ENCODE data around the gene FAM131C. TPM values are rescaled to one million over a fixed set of nuclear protein-coding genes. Genes with fewer than 3 reads are reported as not detected.
"Not testable (repeated sequence)": the region's sequence is repeated elsewhere in the genome, so short reads cannot be mapped to it uniquely, and the experiment has no call there.

Gene FAM131C
- total and polyA plus RNA-seq, 2 donors (not counting 1 experiment from before 2014, with no cell fraction given): 0.34 to 0.50 TPM

DNA sequence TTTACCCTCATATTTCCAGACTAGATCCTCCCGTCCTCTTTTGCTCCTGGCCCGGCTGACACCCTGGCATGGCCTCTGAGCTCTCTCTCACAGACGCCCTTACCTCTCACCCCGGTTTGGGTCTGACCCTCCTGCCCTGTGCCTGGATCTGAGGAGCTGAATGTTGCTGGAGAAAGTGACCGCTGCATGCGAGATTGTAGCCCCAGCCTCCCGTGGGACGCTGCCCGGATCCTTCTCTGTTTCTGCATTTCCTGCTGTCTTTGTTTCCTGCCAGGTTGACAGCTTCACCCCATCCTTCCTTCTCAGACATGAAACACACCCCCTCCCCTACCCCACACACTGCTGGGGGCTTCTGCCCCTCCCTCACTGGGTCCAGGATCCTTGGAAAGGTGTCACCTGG, 9.5 kb downstream of the FAM131C start:
- TF ChIP-seq, protein P1, sequence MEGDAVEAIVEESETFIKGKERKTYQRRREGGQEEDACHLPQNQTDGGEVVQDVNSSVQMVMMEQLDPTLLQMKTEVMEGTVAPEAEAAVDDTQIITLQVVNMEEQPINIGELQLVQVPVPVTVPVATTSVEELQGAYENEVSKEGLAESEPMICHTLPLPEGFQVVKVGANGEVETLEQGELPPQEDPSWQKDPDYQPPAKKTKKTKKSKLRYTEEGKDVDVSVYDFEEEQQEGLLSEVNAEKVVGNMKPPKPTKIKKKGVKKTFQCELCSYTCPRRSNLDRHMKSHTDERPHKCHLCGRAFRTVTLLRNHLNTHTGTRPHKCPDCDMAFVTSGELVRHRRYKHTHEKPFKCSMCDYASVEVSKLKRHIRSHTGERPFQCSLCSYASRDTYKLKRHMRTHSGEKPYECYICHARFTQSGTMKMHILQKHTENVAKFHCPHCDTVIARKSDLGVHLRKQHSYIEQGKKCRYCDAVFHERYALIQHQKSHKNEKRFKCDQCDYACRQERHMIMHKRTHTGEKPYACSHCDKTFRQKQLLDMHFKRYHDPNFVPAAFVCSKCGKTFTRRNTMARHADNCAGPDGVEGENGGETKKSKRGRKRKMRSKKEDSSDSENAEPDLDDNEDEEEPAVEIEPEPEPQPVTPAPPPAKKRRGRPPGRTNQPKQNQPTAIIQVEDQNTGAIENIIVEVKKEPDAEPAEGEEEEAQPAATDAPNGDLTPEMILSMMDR (conservative IDR thresholded peaks at IDR 0.05 in 1 of 2, IDR thresholded peaks at IDR 0.05 in 1 of 2; ENCODE audit: low read depth in 1 of 2, low read length in 2 of 2): no peak
- H3K4me2 ChIP-seq (ENCODE audit: extremely low read depth, insufficient read depth, low read length): no peak overlapping the region

DNA sequence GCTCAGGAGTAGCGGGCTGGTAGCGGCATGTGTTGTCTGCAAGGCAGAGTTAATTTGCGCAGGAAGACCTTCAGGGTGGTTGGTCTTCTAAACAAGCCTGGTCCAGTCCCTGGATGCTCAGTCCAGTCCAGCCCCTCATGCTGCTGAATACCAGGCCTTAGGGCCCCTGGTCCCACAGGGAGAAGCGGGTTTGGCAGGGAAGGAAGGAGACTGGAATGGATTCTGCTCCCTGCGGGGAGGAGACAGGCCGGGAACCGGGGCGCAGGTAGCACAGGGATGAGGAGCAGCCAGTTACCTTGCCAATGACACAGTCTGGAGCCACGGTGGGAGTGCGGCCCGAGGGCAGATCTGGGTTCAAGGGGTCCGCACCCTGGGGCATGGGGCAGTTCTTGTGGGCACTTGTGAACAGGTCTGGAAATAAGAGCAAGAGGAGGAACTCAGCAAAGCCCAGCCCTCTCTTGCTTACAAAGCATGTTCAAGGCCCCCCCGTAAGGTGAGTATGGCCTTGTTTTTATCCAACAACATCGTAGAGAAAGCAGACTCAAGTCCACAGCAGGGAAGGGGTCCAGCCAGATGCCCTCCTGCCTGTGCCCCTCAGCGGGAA, 10.1 kb downstream of the FAM131C start:
- TF ChIP-seq EZH2 (IDR thresholded peaks at IDR 0.05; ENCODE audit: low read length, missing control alignments): no peak
- TF ChIP-seq, protein P1 (conservative IDR thresholded peaks at IDR 0.05 in 1 of 2, IDR thresholded peaks at IDR 0.05 in 1 of 2; ENCODE audit: low read depth in 1 of 2, low read length in 2 of 2): no peak
- H3K27me3 ChIP-seq (ENCODE audit: control insufficient read depth, insufficient read depth, low read length): peaks cover 7% of the 10 kb centered on the region
- no peaks in the 10 kb centered on the region for H3K9me3 ChIP-seq (ENCODE audit: control insufficient read depth, insufficient read depth, low read depth, low read length)
- no peak overlapping the region for H3K9ac ChIP-seq (ENCODE audit: insufficient read depth, low read length)
- no peaks in the 10 kb centered on the region for H4K20me1 ChIP-seq (ENCODE audit: control insufficient read depth, extremely low read depth, insufficient read depth, low read length)
- H3K4me1 ChIP-seq (ENCODE audit: control insufficient read depth, extremely low read depth, insufficient read depth, low read length): no peaks in the 10 kb centered on the region
- DNase-seq (ENCODE audit: low read depth in 2 of 2): no peak
- no peak overlapping the region for H3K27ac ChIP-seq (ENCODE audit: insufficient read depth, low read length)
- H3K79me2 ChIP-seq (ENCODE audit: control insufficient read depth, insufficient read depth, low read length): no peaks in the 10 kb centered on the region
- no peak overlapping the region for H3K4me3 ChIP-seq (replicated peaks in 1 of 4; ENCODE audit: control extremely low read depth in 1 of 4, insufficient read depth in 1 of 4, low read depth in 3 of 4, low read length in 4 of 4)
- H3K36me3 ChIP-seq (ENCODE audit: control insufficient read depth, insufficient read depth, low read length): no peaks in the 10 kb centered on the region
- H2AFZ ChIP-seq (ENCODE audit: low read length): no peak overlapping the region
- no peak overlapping the region for H3K4me2 ChIP-seq (ENCODE audit: extremely low read depth, insufficient read depth, low read length)

More for the DNA sequence above, 9.5 kb downstream of the FAM131C start:
- Histone ChIP-seq H3K4me3 (replicated peaks in 1 of 4; ENCODE audit: control extremely low read depth in 1 of 4, insufficient read depth in 1 of 4, low read depth in 3 of 4, low read length in 4 of 4) (no peak overlapping the region), H3K27me3 (ENCODE audit: control insufficient read depth, insufficient read depth, low read length) (peaks cover 7% of the 10 kb centered on the region), H2AFZ (ENCODE audit: low read length) (no peak overlapping the region), H4K20me1 (ENCODE audit: control insufficient read depth, extremely low read depth, insufficient read depth, low read length) (no peaks in the 10 kb centered on the region), H3K4me1 (ENCODE audit: control insufficient read depth, extremely low read depth, insufficient read depth, low read length) (no peaks in the 10 kb centered on the region), H3K9me3 (ENCODE audit: control insufficient read depth, insufficient read depth, low read depth, low read length) (no peaks in the 10 kb centered on the region), H3K9ac (ENCODE audit: insufficient read depth, low read length) (no peak overlapping the region), H3K79me2 (ENCODE audit: control insufficient read depth, insufficient read depth, low read length) (no peaks in the 10 kb centered on the region), H3K27ac (ENCODE audit: insufficient read depth, low read length) (no peak overlapping the region), H3K36me3 (ENCODE audit: control insufficient read depth, insufficient read depth, low read length) (no peaks in the 10 kb centered on the region)
- no peak for DNase-seq (ENCODE audit: low read depth in 2 of 2)

DNA sequence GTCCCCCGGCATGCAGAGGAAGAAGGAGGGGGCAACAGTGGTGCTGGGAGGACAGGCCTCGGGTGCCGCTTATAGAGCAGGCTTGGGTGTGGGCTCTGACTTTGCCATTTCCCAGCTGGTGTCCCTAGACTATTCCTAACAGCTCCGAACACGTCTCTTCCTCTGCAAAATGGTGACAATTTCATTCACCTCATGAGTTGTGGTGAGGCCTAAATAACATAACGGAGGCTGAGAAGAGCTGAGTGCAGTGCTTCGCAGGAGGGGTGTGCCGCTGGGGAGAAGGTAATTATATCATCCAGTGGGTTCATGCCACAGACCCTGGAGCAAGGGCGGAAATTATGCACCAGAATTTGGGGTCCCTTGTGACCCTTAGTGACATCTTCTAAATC, 10.8 kb downstream of the FAM131C start:
- H3K27ac ChIP-seq (ENCODE audit: insufficient read depth, low read length); H3K79me2 ChIP-seq (ENCODE audit: control insufficient read depth, insufficient read depth, low read length); H3K36me3 ChIP-seq (ENCODE audit: control insufficient read depth, insufficient read depth, low read length); H3K9me3 ChIP-seq (ENCODE audit: control insufficient read depth, insufficient read depth, low read depth, low read length); H3K27me3 ChIP-seq (ENCODE audit: control insufficient read depth, insufficient read depth, low read length); H3K9ac ChIP-seq (ENCODE audit: insufficient read depth, low read length); H3K4me3 ChIP-seq (replicated peaks in 1 of 4; ENCODE audit: control extremely low read depth in 1 of 4, insufficient read depth in 1 of 4, low read depth in 3 of 4, low read length in 4 of 4); H3K4me2 ChIP-seq (ENCODE audit: extremely low read depth, insufficient read depth, low read length); H2AFZ ChIP-seq (ENCODE audit: low read length); DNase-seq (ENCODE audit: low read depth in 2 of 2); H3K4me1 ChIP-seq (ENCODE audit: control insufficient read depth, extremely low read depth, insufficient read depth, low read length); H4K20me1 ChIP-seq (ENCODE audit: control insufficient read depth, extremely low read depth, insufficient read depth, low read length): not testable (repeated sequence)

DNA sequence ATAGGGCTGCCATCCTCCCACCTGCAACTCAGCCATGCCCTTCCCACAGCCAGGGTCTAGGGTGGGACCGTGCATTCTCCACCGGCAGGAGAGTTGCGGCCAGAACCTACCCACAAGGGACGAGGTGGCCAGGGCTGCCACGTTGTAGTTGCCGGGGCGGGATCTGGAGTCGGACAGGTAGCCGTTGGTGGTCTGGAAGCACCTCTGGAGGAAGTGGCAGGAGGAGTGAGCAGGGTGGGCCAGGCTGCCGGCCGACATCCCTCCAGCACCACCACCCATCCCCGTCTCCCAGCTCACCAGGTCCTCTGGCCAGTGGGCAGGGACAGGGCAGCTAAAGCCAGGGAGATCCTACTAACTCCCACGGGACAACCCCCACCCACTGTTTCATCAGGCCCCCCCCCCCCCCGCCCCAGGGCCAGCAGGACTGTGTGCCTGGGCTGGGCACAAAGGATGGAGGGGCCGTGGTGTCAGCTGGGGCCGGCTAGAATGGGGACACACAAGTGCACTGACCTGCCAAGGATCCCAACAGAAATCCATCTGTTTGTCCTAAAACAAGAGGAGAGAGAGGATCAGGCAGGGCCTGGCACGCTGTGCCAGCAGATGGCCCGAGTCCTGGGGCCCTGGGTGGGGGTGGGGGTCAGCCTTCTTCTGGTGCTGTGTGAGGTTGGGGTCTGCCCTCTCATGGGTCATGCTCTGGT, 11.3 kb downstream of the FAM131C start:
- not testable (repeated sequence) for DNase-seq (ENCODE audit: low read depth in 2 of 2); H3K4me2 ChIP-seq (ENCODE audit: extremely low read depth, insufficient read depth, low read length); H3K27me3 ChIP-seq (ENCODE audit: control insufficient read depth, insufficient read depth, low read length); H3K27ac ChIP-seq (ENCODE audit: insufficient read depth, low read length); H3K79me2 ChIP-seq (ENCODE audit: control insufficient read depth, insufficient read depth, low read length); H4K20me1 ChIP-seq (ENCODE audit: control insufficient read depth, extremely low read depth, insufficient read depth, low read length); H3K4me1 ChIP-seq (ENCODE audit: control insufficient read depth, extremely low read depth, insufficient read depth, low read length); H3K4me3 ChIP-seq (replicated peaks in 1 of 4; ENCODE audit: control extremely low read depth in 1 of 4, insufficient read depth in 1 of 4, low read depth in 3 of 4, low read length in 4 of 4); H2AFZ ChIP-seq (ENCODE audit: low read length); H3K9ac ChIP-seq (ENCODE audit: insufficient read depth, low read length); H3K9me3 ChIP-seq (ENCODE audit: control insufficient read depth, insufficient read depth, low read depth, low read length); H3K36me3 ChIP-seq (ENCODE audit: control insufficient read depth, insufficient read depth, low read length)

All from fibroblast of lung (primary cell).